Fibroblast of lung (primary cell): ENCODE data around the gene ALPG.

Experiments
- EZH2 ChIP-seq: IDR thresholded peaks from 2 replicates; pipeline ENCODE4 v1.5.1; 2012; ENCODE audit warnings: low read length, control low read depth, mild to moderate bottlenecking; ENCODE audit errors: missing control alignments
- TF ChIP-seq, protein P1 (sequence below), 2 donors: IDR thresholded peaks in 1 of 2; conservative IDR thresholded peaks in 1 of 2; 1 replicate in 1 of 2; 2 replicates in 1 of 2; pipeline ENCODE4 v1.5.1; 2011 to 2012; ENCODE audit warnings: low read length in 2 of 2, control low read depth in 1 of 2, inconsistent platforms in 1 of 2, low read depth in 1 of 2, mild to moderate bottlenecking in 1 of 2

DNA sequence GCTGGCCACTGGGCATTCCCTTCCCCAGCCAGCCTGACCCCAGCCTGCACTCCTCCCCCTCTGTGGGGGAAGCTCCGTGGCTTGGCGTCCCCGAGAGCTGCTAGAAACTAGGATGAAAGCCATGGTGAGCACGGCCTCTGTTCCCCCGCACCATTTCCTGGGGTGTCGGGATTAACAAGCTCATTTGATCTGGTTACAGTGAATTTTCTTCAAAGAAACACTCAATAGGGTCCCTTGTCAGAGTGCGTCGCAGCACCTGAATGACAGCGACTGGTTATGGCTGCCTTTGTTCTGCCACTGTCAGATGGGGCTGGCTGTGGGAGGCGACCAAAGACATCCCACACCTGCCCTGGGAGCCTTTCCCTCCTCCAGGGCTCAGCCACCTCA lies 41.7 kb downstream of the ALPG start:
- TF ChIP-seq, protein P1, sequence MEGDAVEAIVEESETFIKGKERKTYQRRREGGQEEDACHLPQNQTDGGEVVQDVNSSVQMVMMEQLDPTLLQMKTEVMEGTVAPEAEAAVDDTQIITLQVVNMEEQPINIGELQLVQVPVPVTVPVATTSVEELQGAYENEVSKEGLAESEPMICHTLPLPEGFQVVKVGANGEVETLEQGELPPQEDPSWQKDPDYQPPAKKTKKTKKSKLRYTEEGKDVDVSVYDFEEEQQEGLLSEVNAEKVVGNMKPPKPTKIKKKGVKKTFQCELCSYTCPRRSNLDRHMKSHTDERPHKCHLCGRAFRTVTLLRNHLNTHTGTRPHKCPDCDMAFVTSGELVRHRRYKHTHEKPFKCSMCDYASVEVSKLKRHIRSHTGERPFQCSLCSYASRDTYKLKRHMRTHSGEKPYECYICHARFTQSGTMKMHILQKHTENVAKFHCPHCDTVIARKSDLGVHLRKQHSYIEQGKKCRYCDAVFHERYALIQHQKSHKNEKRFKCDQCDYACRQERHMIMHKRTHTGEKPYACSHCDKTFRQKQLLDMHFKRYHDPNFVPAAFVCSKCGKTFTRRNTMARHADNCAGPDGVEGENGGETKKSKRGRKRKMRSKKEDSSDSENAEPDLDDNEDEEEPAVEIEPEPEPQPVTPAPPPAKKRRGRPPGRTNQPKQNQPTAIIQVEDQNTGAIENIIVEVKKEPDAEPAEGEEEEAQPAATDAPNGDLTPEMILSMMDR (conservative IDR thresholded peaks at IDR 0.05 in 1 of 2, IDR thresholded peaks at IDR 0.05 in 1 of 2; ENCODE audit: low read depth in 1 of 2, low read length in 2 of 2), result no peak
- TF ChIP-seq EZH2, result no peak
